ENCODE results near the gene CBX7. TPM values are rescaled to one million over a fixed set of nuclear protein-coding genes. Genes with fewer than 3 reads are reported as not detected.

CBX7 gene
- polyA plus RNA-seq (2012; ENCODE audit: missing spikeins) = 11.2 TPM

- DNase-seq (ENCODE audit: insufficient read length) = peak; percentile 93
- no peak for TF ChIP-seq TAF1 (IDR thresholded peaks at IDR 0.05; ENCODE audit: borderline replicate concordance, low read depth, low read length)
- no peak; the same call in 1 of the 2 replicates for TF ChIP-seq POLR2AphosphoS5 (IDR thresholded peaks at IDR 0.05; ENCODE audit: low read depth, low read length)
- no peak for TF ChIP-seq POLR2A (IDR thresholded peaks at IDR 0.05; ENCODE audit: low read depth, low read length)
- FAIRE-seq = peak; percentile 97
These were observed at the start of gene CBX7 for GRCh38 chr22:39152511-39153219. CBX7 (minus strand) TSS chr22:39152680; CDS start chr22:39152444, 236 bp downstream.

GRCh38 chr22:39197578-39197977 lies 45.1 kb upstream of the CBX7 start:
- no peak for DNase-seq (ENCODE audit: insufficient read length)
- TF ChIP-seq POLR2AphosphoS5 (IDR thresholded peaks at IDR 0.05; ENCODE audit: low read depth, low read length) = no peak
- TF ChIP-seq POLR2A (IDR thresholded peaks at IDR 0.05; ENCODE audit: low read depth, low read length) = no peak
- no peak for TF ChIP-seq TAF1 (IDR thresholded peaks at IDR 0.05; ENCODE audit: borderline replicate concordance, low read depth, low read length)
- FAIRE-seq = peak; percentile 30

DNA sequence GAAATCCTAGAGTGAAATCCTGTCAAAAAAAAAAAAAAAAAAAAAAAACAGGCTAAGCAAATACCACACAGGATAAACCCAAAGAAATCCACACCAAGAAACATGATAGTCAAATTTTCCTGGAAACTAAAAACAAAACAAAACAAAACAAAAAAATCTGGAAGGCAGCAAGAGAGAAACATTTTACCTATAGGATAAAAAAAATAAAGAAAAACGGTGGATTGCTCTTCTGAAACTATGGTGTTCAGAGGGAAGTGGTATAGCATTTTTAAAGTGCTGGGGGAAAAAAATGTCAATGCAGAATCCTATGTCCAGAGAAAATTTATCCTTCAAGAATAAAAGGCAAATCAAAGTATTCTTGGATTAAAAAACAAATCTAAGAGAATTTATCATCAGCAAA lies 41.6 kb upstream of the CBX7 start:
- FAIRE-seq = no peak
- no peak for TF ChIP-seq POLR2A (IDR thresholded peaks at IDR 0.05; ENCODE audit: low read depth, low read length)
- TF ChIP-seq TAF1 (IDR thresholded peaks at IDR 0.05; ENCODE audit: borderline replicate concordance, low read depth, low read length) = no peak
- no peak for TF ChIP-seq POLR2AphosphoS5 (IDR thresholded peaks at IDR 0.05; ENCODE audit: low read depth, low read length)

GRCh38 chr22:39188809-39189208 lies 36.3 kb upstream of the CBX7 start:
- TF ChIP-seq POLR2AphosphoS5 (IDR thresholded peaks at IDR 0.05; ENCODE audit: low read depth, low read length) (no peak), TAF1 (IDR thresholded peaks at IDR 0.05; ENCODE audit: borderline replicate concordance, low read depth, low read length) (no peak), POLR2A (IDR thresholded peaks at IDR 0.05; ENCODE audit: low read depth, low read length) (no peak)
- no peak for DNase-seq (ENCODE audit: insufficient read length)
- FAIRE-seq = no peak

More for the DNA sequence above, 41.6 kb upstream of the CBX7 start:
- DNase-seq (ENCODE audit: insufficient read length) = no peak

DNA sequence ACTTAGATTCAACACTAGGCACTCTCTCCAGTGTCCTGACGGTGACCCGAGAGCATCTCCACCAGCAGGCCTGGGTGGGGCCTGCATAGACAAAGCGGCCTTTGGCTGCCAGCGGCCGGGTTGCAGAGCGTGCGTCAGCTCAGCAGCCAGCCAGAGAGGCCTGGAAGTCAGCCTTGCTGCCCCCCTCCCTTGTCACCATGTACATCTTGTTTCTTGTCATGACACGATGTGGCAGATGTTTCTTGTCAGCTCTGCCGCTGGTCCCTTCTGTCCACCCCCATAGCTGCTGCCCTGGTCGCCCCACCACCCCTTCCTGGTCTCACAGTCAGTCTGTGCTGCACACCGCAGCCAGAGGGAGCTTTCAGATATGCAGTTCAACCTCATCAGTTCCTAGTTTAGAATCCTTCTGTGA lies 33.1 kb upstream of the CBX7 start:
- no peak for FAIRE-seq

GRCh38 chr22:39184586-39185577 lies 32.4 kb upstream of the CBX7 start:
- no peak for FAIRE-seq
- TF ChIP-seq TAF1 (IDR thresholded peaks at IDR 0.05; ENCODE audit: borderline replicate concordance, low read depth, low read length) = no peak
- TF ChIP-seq POLR2A (IDR thresholded peaks at IDR 0.05; ENCODE audit: low read depth, low read length) = no peak
- TF ChIP-seq POLR2AphosphoS5 (IDR thresholded peaks at IDR 0.05; ENCODE audit: low read depth, low read length) = no peak

More for the DNA sequence above, 33.1 kb upstream of the CBX7 start:
- no peak for DNase-seq (ENCODE audit: insufficient read length)
- TF ChIP-seq POLR2AphosphoS5 (IDR thresholded peaks at IDR 0.05; ENCODE audit: low read depth, low read length) (no peak), TAF1 (IDR thresholded peaks at IDR 0.05; ENCODE audit: borderline replicate concordance, low read depth, low read length) (no peak), POLR2A (IDR thresholded peaks at IDR 0.05; ENCODE audit: low read depth, low read length) (no peak)

GRCh38 chr22:39183991-39184585 lies 31.6 kb upstream of the CBX7 start:
- FAIRE-seq = no peak

More at GRCh38 chr22:39184586-39185577, 32.4 kb upstream of the CBX7 start:
- DNase-seq (ENCODE audit: insufficient read length) = no peak

DNA sequence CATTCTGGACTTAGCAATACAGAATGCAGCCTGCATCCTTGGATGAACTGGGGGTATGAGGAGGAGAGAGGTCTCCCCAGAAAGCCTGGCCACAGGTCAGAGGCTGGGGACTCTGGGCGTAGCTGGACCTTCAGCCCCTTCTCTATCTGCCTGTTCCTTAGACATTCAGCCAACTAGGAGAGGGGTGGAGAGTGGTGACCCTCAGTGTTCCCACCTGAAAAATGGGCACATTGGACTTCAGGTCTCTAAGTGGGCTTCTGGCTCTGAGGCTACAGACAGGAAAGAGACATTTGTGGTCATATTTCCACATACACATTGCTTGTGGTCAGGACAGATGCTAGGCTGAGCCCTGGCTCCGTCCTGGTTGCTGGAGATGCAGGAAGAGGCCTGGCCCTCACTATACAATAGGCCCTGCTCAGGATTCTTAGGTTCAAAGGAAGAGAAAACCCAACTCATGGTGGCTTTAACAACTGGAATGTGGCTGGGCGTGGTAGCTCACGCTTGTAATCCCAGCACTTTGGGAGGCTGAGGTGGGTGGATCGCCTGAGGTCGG lies 30.1 kb upstream of the CBX7 start:
- FAIRE-seq (no peak), DNase-seq (ENCODE audit: insufficient read length) (no peak)
- TF ChIP-seq TAF1 (IDR thresholded peaks at IDR 0.05; ENCODE audit: borderline replicate concordance, low read depth, low read length) (no peak), POLR2A (IDR thresholded peaks at IDR 0.05; ENCODE audit: low read depth, low read length) (no peak), POLR2AphosphoS5 (IDR thresholded peaks at IDR 0.05; ENCODE audit: low read depth, low read length) (no peak)

More at GRCh38 chr22:39183991-39184585, 31.6 kb upstream of the CBX7 start:
- DNase-seq (ENCODE audit: insufficient read length) = no peak
- TF ChIP-seq POLR2AphosphoS5 (IDR thresholded peaks at IDR 0.05; ENCODE audit: low read depth, low read length) (no peak), TAF1 (IDR thresholded peaks at IDR 0.05; ENCODE audit: borderline replicate concordance, low read depth, low read length) (no peak), POLR2A (IDR thresholded peaks at IDR 0.05; ENCODE audit: low read depth, low read length) (no peak)

DNA sequence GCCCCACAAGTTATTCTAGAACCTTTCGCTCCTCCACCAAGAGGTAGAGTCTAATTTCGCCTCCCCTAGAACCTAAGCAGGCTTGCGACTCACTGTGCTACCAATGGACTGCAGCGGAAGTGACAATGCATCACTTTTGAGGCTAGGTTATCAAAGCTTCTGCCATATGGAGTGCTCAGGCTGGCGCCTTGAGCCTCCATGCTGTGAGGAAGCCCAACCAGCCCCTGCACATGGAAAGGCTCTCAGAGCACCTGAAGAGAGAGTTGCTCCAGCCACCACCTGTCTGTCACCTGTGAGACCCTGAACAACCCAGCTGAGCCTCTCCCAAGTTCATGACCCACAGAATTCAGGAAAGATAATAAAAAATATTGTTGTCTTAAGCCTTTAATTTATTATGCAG lies 29.3 kb upstream of the CBX7 start:
- DNase-seq (ENCODE audit: insufficient read length) (no peak), FAIRE-seq (no peak)
- TF ChIP-seq POLR2AphosphoS5 (IDR thresholded peaks at IDR 0.05; ENCODE audit: low read depth, low read length) (no peak), TAF1 (IDR thresholded peaks at IDR 0.05; ENCODE audit: borderline replicate concordance, low read depth, low read length) (no peak), POLR2A (IDR thresholded peaks at IDR 0.05; ENCODE audit: low read depth, low read length) (no peak)

GRCh38 chr22:39181356-39181755 lies 28.9 kb upstream of the CBX7 start:
- FAIRE-seq = no peak
- no peak for TF ChIP-seq POLR2AphosphoS5 (IDR thresholded peaks at IDR 0.05; ENCODE audit: low read depth, low read length)
- TF ChIP-seq POLR2A (IDR thresholded peaks at IDR 0.05; ENCODE audit: low read depth, low read length) = no peak
- no peak for TF ChIP-seq TAF1 (IDR thresholded peaks at IDR 0.05; ENCODE audit: borderline replicate concordance, low read depth, low read length)

More at GRCh38 chr22:39181356-39181755, 28.9 kb upstream of the CBX7 start:
- no peak for DNase-seq (ENCODE audit: insufficient read length)
